HepG2 (cell line): ENCODE results near the gene SSBP1. TPM values are rescaled to one million over a fixed set of nuclear protein-coding genes. Genes with fewer than 3 reads are reported as not detected.
A peak's percentile ranks its signal among the peaks of the same experiment; 100 is the strongest.

Experiments used
- CCDC6 ChIP-seq: sonication (generic); formaldehyde crosslinking; IDR thresholded peaks from 2 replicates; pipeline ENCODE4 v1.8.1; 2022; ENCODE audit warnings: mild to moderate bottlenecking, missing genetic modification reagents, moderate library complexity
- ETV6 ChIP-seq: sonication (generic); formaldehyde crosslinking; conservative IDR thresholded peaks from 2 replicates; pipeline ENCODE4 v1.4.0; 2020; ENCODE audit warnings: missing genetic modification reagents
- FOXP1 ChIP-seq, 2 experiments: fragments of 450-650 bp in 1 of 2; IDR thresholded peaks; 2 replicates each; pipeline ENCODE4 v1.6.1; 2017 to 2018; ENCODE audit warnings: antibody characterized with exemption in 1 of 2
- NBN ChIP-seq: fragments of 450-650 bp; conservative IDR thresholded peaks from 2 replicates; pipeline ENCODE4 v1.6.1; 2017
- NFYC ChIP-seq: IDR thresholded peaks from 2 replicates; pipeline ENCODE4 v1.6.1; 2016; ENCODE audit warnings: missing genetic modification reagents, missing compliant biosample characterization
- NPAS2 ChIP-seq: sonication (generic); formaldehyde crosslinking; IDR thresholded peaks from 2 replicates; pipeline ENCODE4 v1.8.0; 2022; ENCODE audit warnings: mild to moderate bottlenecking, missing genetic modification reagents, borderline replicate concordance
- NR2F2 ChIP-seq: IDR thresholded peaks from 2 replicates; pipeline ENCODE4 v1.6.1; 2012; ENCODE audit warnings: low read depth, inconsistent platforms, borderline replicate concordance
- REST ChIP-seq, 2 experiments: IDR thresholded peaks; 2 replicates each; pipeline ENCODE4 v1.6.1; 2011 to 2012; ENCODE audit warnings: low read length in 2 of 2, borderline replicate concordance in 1 of 2, low read depth in 1 of 2, mild to moderate bottlenecking in 1 of 2, moderate library complexity in 1 of 2
- TAF1 ChIP-seq: sonication (generic); formaldehyde crosslinking; IDR thresholded peaks from 2 replicates; pipeline ENCODE4 v1.4.0; 2020; ENCODE audit warnings: missing genetic modification reagents
- TFE3 ChIP-seq: IDR thresholded peaks from 2 replicates; pipeline ENCODE4 v1.6.1; 2016
- TMF1 ChIP-seq: sonication (generic); formaldehyde crosslinking; IDR thresholded peaks from 2 replicates; pipeline ENCODE4 v1.8.1; 2022; ENCODE audit warnings: low read depth, missing genetic modification reagents
- ZBTB1 ChIP-seq: sonication (generic); formaldehyde crosslinking; IDR thresholded peaks from 2 replicates; pipeline ENCODE4 v1.4.0; 2020; ENCODE audit warnings: missing genetic modification reagents, borderline replicate concordance
- ZFP36L2 ChIP-seq: sonication (generic); formaldehyde crosslinking; IDR thresholded peaks from 2 replicates; pipeline ENCODE4 v1.4.0; 2020; ENCODE audit warnings: missing genetic modification reagents
- ZNF431 ChIP-seq: sonication (generic); formaldehyde crosslinking; IDR thresholded peaks from 2 replicates; pipeline ENCODE4 v1.9.0; 2022; ENCODE audit warnings: missing genetic modification reagents, low read depth, mild to moderate bottlenecking, borderline replicate concordance
- ZNF550 ChIP-seq: sonication (generic); formaldehyde crosslinking; IDR thresholded peaks from 2 replicates; pipeline ENCODE4 v1.4.0; 2020; ENCODE audit warnings: mild to moderate bottlenecking, missing genetic modification reagents, borderline replicate concordance
- ZNF557 ChIP-seq: sonication (generic); formaldehyde crosslinking; IDR thresholded peaks from 2 replicates; pipeline ENCODE4 v1.4.0; 2020; ENCODE audit warnings: missing genetic modification reagents
- ZSCAN5A ChIP-seq: sonication (generic); formaldehyde crosslinking; IDR thresholded peaks from 2 replicates; pipeline ENCODE4 v1.8.0; 2022; ENCODE audit warnings: mild to moderate bottlenecking, missing genetic modification reagents, borderline replicate concordance
- polyA plus RNA-seq, 8 experiments: library from polyadenylated mRNA; depleted of rRNA in 3 of 8; stranded (reverse) in 7 of 8; unstranded in 1 of 8; fragments of >200 nt; fragmentation: Illumina TruSeq in 4 of 8; extraction: Trizol in 4 of 8; gene quantifications; 2 replicates each; pipeline versions ENCODE4 v1.2.1 to v1.2.3, GENCODE V29; 2011 to 2016; ENCODE audit warnings: low read depth in 4 of 8, missing spikeins in 1 of 8, mixed read lengths in 1 of 8; ENCODE audit not compliant: insufficient read depth in 1 of 8
- total RNA-seq, 5 experiments: library from RNA; depleted of rRNA; stranded (reverse); fragments of >200 nt; fragmentation: Illumina TruSeq; extraction: Trizol; gene quantifications; 2 replicates each; pipeline ENCODE4 v1.2.3, GENCODE V29; 2016; ENCODE audit warnings: low read depth in 1 of 5
- TF ChIP-seq, protein P1 (sequence below): sonication (generic); formaldehyde crosslinking; IDR thresholded peaks from 2 replicates; pipeline ENCODE4 v1.8.1; 2023; ENCODE audit warnings: mild to moderate bottlenecking, moderate library complexity, missing genetic modification reagents
- TF ChIP-seq, protein P2 (sequence below): sonication (generic); formaldehyde crosslinking; IDR thresholded peaks from 2 replicates; pipeline ENCODE4 v1.5.0; 2020; ENCODE audit warnings: missing genetic modification reagents, mild to moderate bottlenecking, borderline replicate concordance

Gene SSBP1
- total and polyA plus RNA-seq, 2 of the 13 experiments (the other 11 are each of a cell fraction or from before 2014, with no cell fraction given) = 64.4 to 254 TPM

DNA sequence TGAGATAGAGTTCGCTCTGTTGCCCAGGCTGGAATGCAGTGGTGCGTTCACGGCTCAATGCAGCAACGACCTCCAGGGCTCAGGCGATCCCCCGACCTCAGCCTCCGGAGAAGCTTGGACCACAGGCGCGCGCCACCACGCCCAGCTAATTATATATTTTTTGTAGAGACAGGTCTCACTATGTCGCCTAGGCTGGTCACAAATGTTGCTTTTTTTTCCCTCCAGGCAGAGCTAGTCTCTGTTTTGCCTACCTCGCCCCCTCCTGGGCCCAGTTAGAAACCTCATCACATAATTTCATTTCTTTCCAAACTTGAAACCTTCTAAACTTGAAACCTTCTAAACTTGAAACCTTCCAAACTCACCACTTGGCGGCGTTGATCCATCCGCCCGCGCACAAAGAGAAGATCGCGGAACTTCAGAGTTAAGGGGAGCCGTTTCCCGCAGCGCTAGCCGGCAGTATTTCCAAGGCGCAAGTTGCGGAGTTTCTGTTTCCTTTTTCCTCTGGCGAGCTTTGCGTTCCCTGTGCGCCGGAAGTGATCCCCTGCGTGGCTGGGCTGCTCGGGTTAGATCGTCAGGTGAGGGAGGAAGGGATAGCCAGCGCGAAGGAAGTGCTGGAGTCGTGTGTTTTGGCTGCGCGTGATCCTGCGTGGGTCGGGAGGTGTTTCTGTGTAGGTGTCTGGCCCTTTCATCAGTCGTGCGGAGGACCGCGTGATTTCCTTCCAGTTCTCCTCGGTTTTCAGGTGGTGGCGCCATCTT, at the start of gene SSBP1 (continued):
- TF ChIP-seq REST (IDR thresholded peaks at IDR 0.05; ENCODE audit: borderline replicate concordance in 1 of 2, low read depth in 1 of 2, low read length in 2 of 2) (peak in 1 of 2 experiments; percentile 55; a peak in 1 of 4 replicates), ETV6 (CRISPR knock-in tag) (peak; percentile 83), TAF1 (CRISPR knock-in tag) (peak; percentile 82), FOXP1 (IDR thresholded peaks at IDR 0.05) (no peak), FOXP1 (CRISPR knock-in tag; IDR thresholded peaks at IDR 0.05) (peak; percentile 57; the same call in 1 of the 2 replicates), NPAS2 (CRISPR knock-in tag) (no peak), TMF1 (peak; percentile 68; the same call in 1 of the 2 replicates), ZSCAN5A (CRISPR knock-in tag) (peak; percentile 91; the same call in 1 of the 2 replicates), ZFP36L2 (CRISPR knock-in tag) (no peak), ZNF557 (CRISPR knock-in tag) (peak; percentile 96), NR2F2 (peak; percentile 61; the same call in 1 of the 2 replicates), ZBTB1 (CRISPR knock-in tag) (peak; percentile 30; the same call in 1 of the 2 replicates), ZNF550 (CRISPR knock-in tag) (no peak), CCDC6 (CRISPR knock-in tag) (peak; percentile 89), NBN (no peak), NFYC (CRISPR knock-in tag) (peak; percentile 36; the same call in 1 of the 2 replicates), ZNF431 (CRISPR knock-in tag) (0 out of 2 replicates have a peak, but pooled peaks have one; percentile 69), TFE3 (CRISPR knock-in tag) (peak; percentile 51)
- TF ChIP-seq, protein P1, sequence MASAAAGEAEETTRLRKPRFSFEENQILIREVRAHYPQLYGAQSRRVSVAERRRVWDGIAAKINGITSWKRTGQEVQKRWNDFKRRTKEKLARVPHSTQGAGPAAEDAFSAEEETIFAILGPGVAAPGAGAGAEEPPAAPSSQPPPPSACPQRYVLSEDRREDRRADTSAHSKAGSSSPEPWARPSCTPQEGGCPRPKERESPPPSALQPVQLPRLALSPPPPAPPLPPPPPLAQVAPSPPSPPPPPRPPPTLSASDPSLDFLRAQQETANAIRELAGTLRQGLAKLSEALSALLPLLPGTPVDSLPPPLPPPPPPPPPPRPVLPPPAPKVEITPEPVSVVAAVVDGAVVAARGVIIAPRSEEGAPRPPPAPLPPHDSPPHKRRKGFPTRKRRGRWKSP (CRISPR knock-in tag) = peak; percentile 96
- TF ChIP-seq, protein P2, sequence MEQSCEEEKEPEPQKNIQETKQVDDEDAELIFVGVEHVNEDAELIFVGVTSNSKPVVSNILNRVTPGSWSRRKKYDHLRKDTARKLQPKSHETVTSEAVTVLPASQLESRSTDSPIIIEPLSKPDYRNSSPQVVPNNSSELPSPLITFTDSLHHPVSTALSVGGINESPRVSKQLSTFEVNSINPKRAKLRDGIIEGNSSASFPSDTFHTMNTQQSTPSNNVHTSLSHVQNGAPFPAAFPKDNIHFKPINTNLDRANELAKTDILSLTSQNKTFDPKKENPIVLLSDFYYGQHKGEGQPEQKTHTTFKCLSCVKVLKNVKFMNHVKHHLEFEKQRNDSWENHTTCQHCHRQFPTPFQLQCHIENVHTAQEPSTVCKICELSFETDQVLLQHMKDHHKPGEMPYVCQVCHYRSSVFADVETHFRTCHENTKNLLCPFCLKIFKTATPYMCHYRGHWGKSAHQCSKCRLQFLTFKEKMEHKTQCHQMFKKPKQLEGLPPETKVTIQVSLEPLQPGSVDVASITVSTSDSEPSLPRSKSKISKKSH (CRISPR knock-in tag) = peak; percentile 59; the same call in 1 of the 2 replicates
